Stimulated activated CD8-positive, alpha-beta memory T cell treated with anti-CD3 and anti-CD28 coated beads, Interleukin-4, amount 100 ng/mL, for 4 hours (primary cell): ENCODE data around the gene ABCA13.
"Not testable (repeated sequence)": the region's sequence is repeated elsewhere in the genome, so short reads cannot be mapped to it uniquely, and the experiment has no call there.

Source experiments
- DNase-seq, 2 donors: peaks; one replicate each; pipeline ENCODE4 v3.0.0-alpha.2; 2020; ENCODE audit warnings: low read depth in 2 of 2, low spot score in 1 of 2

ABCA13 gene

GRCh38 chr7:48171202-48171601, at the start of gene ABCA13:
ABCA13 (plus strand) TSS chr7:48171458; CDS start chr7:48171484, 26 bp downstream.
- DNase-seq, result no peak

- no peak for DNase-seq
Measured at GRCh38 chr7:48126037-48126436, 45.2 kb upstream of the ABCA13 start.

GRCh38 chr7:48130658-48131108, 40.6 kb upstream of the ABCA13 start:
- no peak for DNase-seq

GRCh38 chr7:48132792-48133191, 38.5 kb upstream of the ABCA13 start:
- DNase-seq, result no peak

- no peak for DNase-seq
Measured at GRCh38 chr7:48139459-48139858, 31.8 kb upstream of the ABCA13 start.

- no peak for DNase-seq
Measured at GRCh38 chr7:48140001-48140681, 31.1 kb upstream of the ABCA13 start.

- no peak for DNase-seq
Measured at GRCh38 chr7:48141521-48141920, 29.7 kb upstream of the ABCA13 start.

- DNase-seq, result no peak
Measured at GRCh38 chr7:48144291-48144768, 26.9 kb upstream of the ABCA13 start.

- no peak for DNase-seq
Measured at GRCh38 chr7:48147078-48147591, 24.1 kb upstream of the ABCA13 start.

GRCh38 chr7:48147690-48148089, 23.6 kb upstream of the ABCA13 start:
- DNase-seq, result not testable (repeated sequence)

- DNase-seq, result no peak
Measured at GRCh38 chr7:48148311-48148710, 22.9 kb upstream of the ABCA13 start.

GRCh38 chr7:48149058-48149457, 22.2 kb upstream of the ABCA13 start:
- no peak for DNase-seq

- no peak for DNase-seq
Measured at GRCh38 chr7:48150086-48150485, 21.2 kb upstream of the ABCA13 start.

- no peak for DNase-seq
Measured at GRCh38 chr7:48154792-48155413, 16.4 kb upstream of the ABCA13 start.

GRCh38 chr7:48158404-48158803, 12.9 kb upstream of the ABCA13 start:
- no peak for DNase-seq

- no peak for DNase-seq
Measured at GRCh38 chr7:48161407-48162125, 9.7 kb upstream of the ABCA13 start.

GRCh38 chr7:48165157-48165556, 6.1 kb upstream of the ABCA13 start:
- DNase-seq, result no peak

GRCh38 chr7:48168159-48168558, 3.1 kb upstream of the ABCA13 start:
- no peak for DNase-seq

- no peak for DNase-seq
Measured at GRCh38 chr7:48170506-48170905, 752 bp upstream of the ABCA13 start.

- DNase-seq, result no peak
Measured at GRCh38 chr7:48173313-48173712, 2.1 kb downstream of the ABCA13 start.

GRCh38 chr7:48173756-48174382, 2.6 kb downstream of the ABCA13 start:
- no peak for DNase-seq
